CD14-positive monocyte (primary cell): ENCODE data around the gene URI1. TPM values are rescaled to one million over a fixed set of nuclear protein-coding genes. Genes with fewer than 3 reads are reported as not detected.

Experiments used
- DNase-seq, 3 donors: peaks; one replicate each; pipeline ENCODE4 v3.0.0-alpha.2; 2011 to 2022
- H2AFZ ChIP-seq: 2 replicates; pipeline ENCODE4 v1.6.0; 2012; ENCODE audit warnings: mild to moderate bottlenecking, low read depth, low read length, inconsistent platforms; ENCODE audit not compliant: insufficient read depth, poor library complexity, severe bottlenecking
- H3K27ac ChIP-seq, 2 donors: 1 replicate in 1 of 2; 2 replicates in 1 of 2; pipeline ENCODE4 v1.5.1; 2012 to 2013; ENCODE audit warnings: low read length in 2 of 2, control low read depth in 1 of 2, inconsistent platforms in 1 of 2, low read depth in 1 of 2, mild to moderate bottlenecking in 1 of 2
- H3K27me3 ChIP-seq, 2 donors: one replicate each; pipeline versions ENCODE4 v1.6.0 to v1.6.1; 2011 to 2013; ENCODE audit warnings: low read length in 2 of 2; ENCODE audit not compliant: control insufficient read depth in 2 of 2, insufficient read depth in 2 of 2
- H3K36me3 ChIP-seq, 2 donors: replicated peaks in 1 of 2; 1 replicate in 1 of 2; 2 replicates in 1 of 2; pipeline versions ENCODE4 v1.5.1 to v1.6.1; 2012 to 2013; ENCODE audit warnings: low read length in 2 of 2, control low read depth in 1 of 2, inconsistent platforms in 1 of 2, mild to moderate bottlenecking in 1 of 2; ENCODE audit not compliant: insufficient read depth in 2 of 2, control insufficient read depth in 1 of 2
- H3K4me1 ChIP-seq, 2 donors: 1 replicate in 1 of 2; 2 replicates in 1 of 2; pipeline versions ENCODE4 v1.5.1 to v1.6.1; 2012 to 2013; ENCODE audit warnings: low read length in 2 of 2, control low read depth in 1 of 2, inconsistent platforms in 1 of 2, mild to moderate bottlenecking in 1 of 2, moderate library complexity in 1 of 2; ENCODE audit not compliant: insufficient read depth in 2 of 2, control insufficient read depth in 1 of 2
- H3K4me2 ChIP-seq: replicated peaks from 2 replicates; pipeline ENCODE3; 2012; ENCODE audit warnings: low read length, moderate library complexity, mild to moderate bottlenecking; ENCODE audit not compliant: poor library complexity, severe bottlenecking; ENCODE audit errors: extremely low read depth
- H3K4me3 ChIP-seq, 3 experiments: fragments of 200-600 bp in 1 of 3; sonication (generic) in 1 of 3; replicated peaks in 1 of 3; 1 replicate in 2 of 3; 2 replicates in 1 of 3; pipeline ENCODE4 v1.5.1; 2011 to 2013; ENCODE audit warnings: low read length in 3 of 3, mild to moderate bottlenecking in 3 of 3, control low read depth in 2 of 3, low read depth in 2 of 3, inconsistent platforms in 1 of 3, moderate library complexity in 1 of 3
- H3K79me2 ChIP-seq: 2 replicates; pipeline ENCODE4 v1.6.0; 2012; ENCODE audit warnings: mild to moderate bottlenecking, control low read depth, inconsistent platforms, low read length, moderate library complexity; ENCODE audit not compliant: insufficient read depth
- H3K9ac ChIP-seq: 2 replicates; pipeline ENCODE4 v1.6.0; 2017; ENCODE audit warnings: low read length, mild to moderate bottlenecking; ENCODE audit not compliant: insufficient read depth, poor library complexity, severe bottlenecking
- H3K9me3 ChIP-seq, 2 donors: replicated peaks in 1 of 2; 1 replicate in 1 of 2; 2 replicates in 1 of 2; pipeline versions ENCODE4 v1.5.1 to v1.6.1; 2012 to 2013; ENCODE audit warnings: low read length in 2 of 2, control low read depth in 1 of 2; ENCODE audit not compliant: control insufficient read depth in 1 of 2, insufficient read depth in 1 of 2
- H4K20me1 ChIP-seq: 2 replicates; pipeline ENCODE4 v1.6.0; 2012; ENCODE audit warnings: mild to moderate bottlenecking, low read length, control low read depth, moderate library complexity; ENCODE audit not compliant: insufficient read depth
- H3K27ac Mint-ChIP-seq, 7 donors: one replicate each; pipeline ENCODE4 v1.8.0; 2020; ENCODE audit warnings: mild to moderate bottlenecking in 7 of 7, mixed read lengths in 7 of 7, moderate library complexity in 6 of 7, inconsistent platforms in 2 of 7
- H3K27me3 Mint-ChIP-seq, 3 donors: one replicate each; pipeline ENCODE4 v1.8.0; 2021 to 2022; ENCODE audit warnings: low read depth in 3 of 3, mild to moderate bottlenecking in 3 of 3, mixed read lengths in 3 of 3, moderate library complexity in 3 of 3, inconsistent platforms in 1 of 3
- H3K36me3 Mint-ChIP-seq, 2 donors: one replicate each; pipeline ENCODE4 v1.8.0; 2020; ENCODE audit warnings: mixed read lengths in 2 of 2, inconsistent platforms in 1 of 2, mild to moderate bottlenecking in 1 of 2
- H3K4me1 Mint-ChIP-seq: one replicate; pipeline ENCODE4 v1.8.0; 2020; ENCODE audit warnings: mild to moderate bottlenecking, mixed read lengths
- H3K4me3 Mint-ChIP-seq, 2 donors: one replicate each; pipeline ENCODE4 v1.8.0; 2020; ENCODE audit warnings: mild to moderate bottlenecking in 2 of 2, mixed read lengths in 2 of 2, moderate library complexity in 1 of 2
- H3K9me3 Mint-ChIP-seq, 7 donors: one replicate each; pipeline ENCODE4 v1.8.0; 2020 to 2022; ENCODE audit warnings: mixed read lengths in 7 of 7, mild to moderate bottlenecking in 6 of 7, moderate library complexity in 6 of 7, inconsistent platforms in 2 of 7
- WGBS: methylation state at CpG from one replicate; pipeline ENCODE4 v1.1.5; 2013; ENCODE audit warnings: missing lambda C conversion rate; ENCODE audit not compliant: insufficient coverage; 5-methylcytosine and 5-hydroxymethylcytosine counted together
- intact Hi-C, 2 donors: fragments of 100-400 bp; cut with micrococcal nuclease; formaldehyde crosslinking; loops; one replicate each; pipeline versions ENCODE4 v1.15.0 to v1.15.1; 2023
- polyA plus RNA-seq, 3 donors: library from polyadenylated mRNA; depleted of rRNA in 1 of 3; unstranded in 2 of 3; stranded (reverse) in 1 of 3; fragments of 300-500 nt in 2 of 3; fragments of >200 nt in 1 of 3; fragmentation: Illumina TruSeq in 2 of 3; gene quantifications; 1 replicate in 2 of 3; 2 replicates in 1 of 3; pipeline ENCODE4 v1.2.3, GENCODE V29; 2012 to 2021
- TF ChIP-seq, protein P1 (sequence below): fragments of 200-600 bp; IDR thresholded peaks from one replicate; pipeline ENCODE4 v1.8.0; 2022; ENCODE audit warnings: antibody characterized with exemption, mild to moderate bottlenecking

URI1 gene
- polyA plus RNA-seq, 3 donors: 5.3 to 19.3 (median 9.7) TPM

- DNase-seq: no peak
- WGBS: 91% methylated on average over 11 of the region's 16 CpGs
- Histone ChIP-seq H3K27me3 (no peaks in the 10 kb centered on the region), H3K9me3 (no peaks in the 10 kb centered on the region), H3K4me1 (no peaks in the 10 kb centered on the region), H3K9ac (no peak overlapping the region), H3K4me2 (no peak overlapping the region), H3K4me3 (no peak overlapping the region), H4K20me1 (no peaks in the 10 kb centered on the region), H3K27ac (no peak overlapping the region), H3K79me2 (no peaks in the 10 kb centered on the region), H2AFZ (no peak overlapping the region), H3K36me3 (no peaks in the 10 kb centered on the region)
- Mint-ChIP-seq H3K9me3 (no peaks in the 10 kb centered on the region), H3K4me3 (no peak overlapping the region), H3K27me3 (peaks cover 0 to 4% (median 2%) of the 10 kb centered on the region in 3 donors), H3K27ac (no peak overlapping the region), H3K36me3 (no peaks in the 10 kb centered on the region), H3K4me1 (no peaks in the 10 kb centered on the region)
- TF ChIP-seq, protein P1, sequence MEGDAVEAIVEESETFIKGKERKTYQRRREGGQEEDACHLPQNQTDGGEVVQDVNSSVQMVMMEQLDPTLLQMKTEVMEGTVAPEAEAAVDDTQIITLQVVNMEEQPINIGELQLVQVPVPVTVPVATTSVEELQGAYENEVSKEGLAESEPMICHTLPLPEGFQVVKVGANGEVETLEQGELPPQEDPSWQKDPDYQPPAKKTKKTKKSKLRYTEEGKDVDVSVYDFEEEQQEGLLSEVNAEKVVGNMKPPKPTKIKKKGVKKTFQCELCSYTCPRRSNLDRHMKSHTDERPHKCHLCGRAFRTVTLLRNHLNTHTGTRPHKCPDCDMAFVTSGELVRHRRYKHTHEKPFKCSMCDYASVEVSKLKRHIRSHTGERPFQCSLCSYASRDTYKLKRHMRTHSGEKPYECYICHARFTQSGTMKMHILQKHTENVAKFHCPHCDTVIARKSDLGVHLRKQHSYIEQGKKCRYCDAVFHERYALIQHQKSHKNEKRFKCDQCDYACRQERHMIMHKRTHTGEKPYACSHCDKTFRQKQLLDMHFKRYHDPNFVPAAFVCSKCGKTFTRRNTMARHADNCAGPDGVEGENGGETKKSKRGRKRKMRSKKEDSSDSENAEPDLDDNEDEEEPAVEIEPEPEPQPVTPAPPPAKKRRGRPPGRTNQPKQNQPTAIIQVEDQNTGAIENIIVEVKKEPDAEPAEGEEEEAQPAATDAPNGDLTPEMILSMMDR: no peak
- intact Hi-C loops: no loop called here
Observed at GRCh38 chr19:30062065-30062906, 120.2 kb downstream of the URI1 start.

DNA sequence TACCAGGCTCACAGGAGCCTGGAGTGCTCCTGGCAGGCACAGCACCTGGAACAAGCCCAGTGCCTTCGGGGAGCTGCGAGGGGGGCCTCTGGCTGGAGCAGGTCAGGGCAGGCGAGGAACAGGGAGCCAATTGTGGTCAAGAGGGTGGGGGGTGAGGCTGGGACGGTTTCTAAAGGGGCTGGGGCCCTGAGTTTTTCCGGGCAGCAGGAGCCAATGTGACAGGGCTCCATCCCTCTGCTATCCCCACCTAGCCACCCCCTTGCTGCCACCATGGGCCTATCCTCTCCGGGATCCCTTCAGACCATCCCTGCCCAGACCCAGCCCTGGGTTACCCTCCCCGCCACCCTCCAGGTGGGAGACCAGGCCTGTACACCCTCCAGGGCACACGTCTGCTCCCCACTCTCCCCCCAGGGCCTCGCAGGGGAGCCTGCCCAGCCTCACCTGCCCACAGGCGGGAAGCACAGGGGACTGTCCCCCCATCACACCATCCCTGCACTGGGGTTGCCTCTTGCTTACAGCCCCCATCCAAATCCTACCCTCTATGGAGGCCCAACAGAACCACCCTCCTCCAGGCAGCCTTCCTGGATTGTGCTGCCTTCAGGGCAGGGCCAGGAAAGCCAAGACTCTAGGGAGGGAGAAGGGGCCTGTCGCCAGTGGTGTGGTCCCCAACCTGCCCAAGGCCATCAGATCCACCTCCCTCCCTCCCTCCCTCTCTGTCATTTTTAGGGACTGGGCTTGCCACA lies 121.0 kb downstream of the URI1 start:
- no peak overlapping the region for H3K4me3 Mint-ChIP-seq

More for the DNA sequence above, 121.0 kb downstream of the URI1 start:
- no peak overlapping the region for H3K4me3 ChIP-seq
- H4K20me1 ChIP-seq: no peaks in the 10 kb centered on the region
- H3K27me3 ChIP-seq: no peaks in the 10 kb centered on the region
- Mint-ChIP-seq H3K36me3 (no peaks in the 10 kb centered on the region), H3K9me3 (no peaks in the 10 kb centered on the region), H3K27me3 (peaks cover 0 to 6% (median 2%) of the 10 kb centered on the region in 3 donors), H3K4me1 (no peaks in the 10 kb centered on the region), H3K27ac (no peak overlapping the region)
- TF ChIP-seq, protein P1: no peak
- no peak overlapping the region for H3K4me2 ChIP-seq
- no peak overlapping the region for H3K27ac ChIP-seq
- intact Hi-C loops: no loop called here
- H3K9ac ChIP-seq: no peak overlapping the region
- 87% methylated on average over 4 of the region's 11 CpGs for WGBS
- H3K36me3 ChIP-seq: no peaks in the 10 kb centered on the region
- H3K4me1 ChIP-seq: no peaks in the 10 kb centered on the region
- no peak for DNase-seq
- H3K79me2 ChIP-seq: no peaks in the 10 kb centered on the region
- H2AFZ ChIP-seq: no peak overlapping the region
- no peaks in the 10 kb centered on the region for H3K9me3 ChIP-seq
